ENCODE results near the gene SAMD4A.
A peak's percentile ranks its signal among the peaks of the same experiment; 100 is the strongest.
"Not testable (repeated sequence)": the region's sequence is repeated elsewhere in the genome, so short reads cannot be mapped to it uniquely, and the experiment has no call there.

SAMD4A gene

DNA sequence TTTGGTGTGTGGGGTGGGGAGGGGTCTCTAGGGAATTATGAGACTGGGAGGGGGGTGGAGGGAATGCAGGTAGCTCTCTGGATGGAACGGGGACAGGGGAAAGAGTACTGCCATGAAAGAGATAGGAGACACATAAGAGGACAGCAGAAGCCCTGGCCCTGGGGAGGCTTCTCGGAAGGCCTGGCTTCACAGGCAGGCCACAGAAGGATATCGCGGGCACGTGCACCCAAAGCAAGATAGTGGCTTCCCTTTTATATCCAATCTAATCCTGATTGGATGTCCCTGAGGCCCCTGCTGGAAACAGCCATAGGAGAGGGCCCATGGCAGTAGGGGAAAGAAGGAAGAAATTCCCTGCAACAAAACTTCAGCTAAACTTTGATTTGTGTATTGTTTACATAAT lies 222.2 kb downstream of the SAMD4A start:
- DNase-seq, result no peak

DNA sequence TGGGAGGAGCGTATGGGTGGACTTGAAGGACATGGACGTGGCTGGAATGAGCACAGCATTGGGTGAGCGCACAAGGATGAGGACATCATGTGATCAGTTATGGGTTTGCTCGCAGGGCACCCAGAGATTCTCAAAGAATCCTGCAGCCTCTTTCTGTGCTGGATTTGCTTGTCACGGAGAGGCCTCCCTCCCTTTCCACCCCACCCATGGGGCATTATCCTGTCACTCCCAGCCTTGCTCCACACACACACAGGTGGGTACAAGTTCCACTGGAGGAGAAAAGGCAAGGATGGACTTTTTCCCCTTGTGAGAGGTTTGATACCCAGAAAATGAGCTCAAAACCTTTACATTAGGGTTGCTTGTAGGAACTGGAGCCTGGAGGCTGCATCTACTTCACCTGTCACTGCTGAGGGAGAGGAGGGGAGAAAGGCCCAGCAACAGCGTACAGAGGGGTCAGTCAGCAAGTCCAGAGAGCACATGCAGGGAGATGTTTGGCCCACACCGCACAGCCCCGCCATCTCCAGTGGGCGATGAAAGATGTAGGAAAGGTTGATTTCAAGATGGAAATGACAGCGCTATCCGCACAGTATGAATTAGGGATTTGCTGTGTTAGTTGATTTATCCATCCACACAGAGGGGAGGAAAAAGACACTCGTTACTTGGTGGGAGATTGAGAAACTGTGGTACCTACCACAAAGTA lies 223.0 kb downstream of the SAMD4A start:
- DNase-seq, result no peak

DNA sequence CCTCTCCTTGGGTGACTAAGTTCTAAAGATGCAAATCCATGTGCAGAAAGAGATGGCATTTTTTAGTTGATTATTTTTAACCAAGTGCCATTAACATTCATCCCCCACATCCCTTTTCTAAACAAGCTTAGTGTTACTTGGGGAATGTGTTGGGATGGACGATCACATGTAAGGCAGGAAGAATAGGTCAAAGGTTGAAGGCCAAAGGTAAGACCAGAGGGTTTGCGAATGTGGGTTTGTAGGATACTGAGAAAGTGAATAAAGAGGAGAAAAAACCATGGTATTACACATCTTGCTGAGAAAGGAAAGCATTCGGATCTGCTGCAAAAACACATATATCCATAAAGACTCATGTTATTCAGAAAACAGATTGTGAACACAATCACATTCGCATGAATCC lies 224.1 kb downstream of the SAMD4A start:
- no peak for DNase-seq

DNA sequence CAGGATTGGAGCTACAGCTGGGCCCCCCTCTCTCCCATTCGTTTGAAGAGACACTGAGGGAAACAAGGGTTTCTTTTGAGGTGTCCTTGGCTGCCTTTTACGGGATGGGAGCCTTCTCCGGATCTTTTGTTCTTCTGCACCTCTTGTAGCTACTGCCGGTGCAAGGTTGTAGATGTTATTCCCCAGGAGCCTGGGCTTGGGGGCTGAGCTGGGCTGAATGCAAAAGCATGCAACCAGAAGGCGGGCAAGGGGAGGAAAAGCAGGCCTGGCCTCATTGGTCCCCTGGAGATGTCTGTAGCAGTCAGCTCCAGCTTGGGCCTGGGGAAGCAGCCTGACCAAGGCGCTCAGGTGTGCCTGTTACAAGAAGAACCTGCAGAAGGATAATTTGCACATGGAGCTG lies 225.4 kb downstream of the SAMD4A start:
- no peak for DNase-seq

DNA sequence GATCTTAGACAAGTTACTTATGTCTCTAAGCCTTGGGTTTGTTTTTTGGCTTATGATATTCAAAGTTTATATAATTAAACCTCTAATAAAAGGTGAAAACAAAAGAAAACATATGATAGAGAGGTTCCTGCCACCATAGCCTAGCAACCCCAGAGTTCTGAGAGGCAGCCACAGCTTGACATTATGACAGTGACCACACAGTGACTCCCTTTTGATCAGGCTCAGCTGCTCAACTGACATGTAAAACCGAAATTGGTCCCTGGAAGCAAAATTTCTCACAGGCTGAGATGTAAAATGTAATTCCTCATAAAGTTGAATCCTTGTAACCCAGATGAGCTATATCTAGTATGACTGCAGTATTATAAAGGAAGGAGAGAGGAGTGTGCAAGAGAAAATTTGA lies 227.2 kb downstream of the SAMD4A start:
- DNase-seq, result no peak

DNA sequence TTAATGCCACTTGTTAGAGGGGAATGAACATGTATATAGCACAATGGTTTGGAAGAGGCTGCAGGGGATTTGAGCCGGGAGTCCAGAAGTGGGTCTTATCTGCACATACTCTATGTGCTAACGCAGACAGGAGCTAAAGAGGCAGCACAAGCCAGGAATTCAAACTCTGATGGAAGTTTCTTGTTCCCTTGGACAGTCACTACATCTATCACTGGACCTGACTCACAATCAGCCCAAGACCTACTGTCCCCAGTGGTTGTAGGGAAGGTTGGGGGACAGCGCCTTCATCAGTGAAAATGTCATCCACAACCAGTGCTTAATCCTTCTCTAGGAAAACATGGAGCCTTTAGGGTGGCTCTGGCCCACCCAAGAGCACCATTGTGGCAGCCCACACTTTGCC lies 227.9 kb downstream of the SAMD4A start:
- no peak for DNase-seq

DNA sequence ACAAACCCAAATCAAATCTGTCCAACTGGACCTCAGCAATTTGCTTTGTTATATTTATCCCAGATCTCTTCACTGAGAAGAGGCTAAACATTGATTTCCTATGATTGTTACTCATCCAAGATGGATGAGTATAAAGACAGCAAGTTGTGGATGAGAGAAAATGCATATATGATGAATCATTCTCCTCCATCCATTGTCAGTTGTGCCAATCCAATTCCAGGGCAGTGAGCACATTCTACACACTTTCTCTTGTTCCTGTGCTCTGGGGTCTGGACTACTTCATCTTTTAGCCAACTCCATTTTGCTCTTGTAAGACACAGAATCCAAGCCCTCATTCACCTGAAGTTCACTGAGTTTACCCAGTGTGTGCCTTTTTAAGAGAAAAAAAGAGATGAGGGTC lies 230.0 kb downstream of the SAMD4A start:
- no peak for DNase-seq

DNA sequence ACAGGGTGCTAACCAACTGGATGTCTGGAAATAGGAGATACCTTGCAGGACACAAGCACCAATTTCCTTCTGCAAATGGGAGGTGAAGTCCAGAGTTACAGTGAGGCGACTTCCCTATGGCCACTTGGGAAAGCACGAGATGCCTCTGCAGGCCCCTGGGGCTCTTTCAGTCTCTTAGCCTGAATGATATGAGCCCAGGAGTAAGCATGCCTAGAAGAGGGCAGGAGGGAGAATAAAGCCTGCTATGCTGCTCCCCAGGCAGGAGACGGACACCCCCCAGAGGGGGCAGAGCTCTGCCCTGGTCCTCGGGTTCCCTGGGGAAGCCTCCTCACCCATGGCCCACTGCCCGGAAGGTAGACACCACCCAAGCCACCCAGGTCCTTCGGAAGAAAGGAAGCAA lies 230.6 kb downstream of the SAMD4A start:
- DNase-seq, result no peak

DNA sequence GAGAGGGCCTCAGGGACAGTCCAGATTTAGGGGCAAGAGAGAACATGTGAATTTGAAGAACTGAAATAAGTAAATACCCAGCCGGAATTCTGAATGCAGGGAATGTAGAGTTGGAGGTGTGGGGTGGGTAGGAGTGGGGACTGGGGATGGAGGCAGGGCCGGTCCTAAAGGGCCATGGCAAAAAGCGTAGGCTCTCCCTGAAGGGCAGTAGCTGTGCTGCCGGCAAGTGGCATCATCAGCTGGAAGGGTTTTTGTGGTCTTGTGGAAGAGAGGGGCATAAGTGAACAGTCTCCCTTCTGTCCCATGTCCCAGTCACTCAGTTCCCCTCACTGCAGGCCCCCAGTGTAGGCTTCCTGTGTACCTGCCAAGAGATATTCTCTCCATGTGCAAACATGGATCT lies 231.1 kb downstream of the SAMD4A start:
- DNase-seq, result no peak

DNA sequence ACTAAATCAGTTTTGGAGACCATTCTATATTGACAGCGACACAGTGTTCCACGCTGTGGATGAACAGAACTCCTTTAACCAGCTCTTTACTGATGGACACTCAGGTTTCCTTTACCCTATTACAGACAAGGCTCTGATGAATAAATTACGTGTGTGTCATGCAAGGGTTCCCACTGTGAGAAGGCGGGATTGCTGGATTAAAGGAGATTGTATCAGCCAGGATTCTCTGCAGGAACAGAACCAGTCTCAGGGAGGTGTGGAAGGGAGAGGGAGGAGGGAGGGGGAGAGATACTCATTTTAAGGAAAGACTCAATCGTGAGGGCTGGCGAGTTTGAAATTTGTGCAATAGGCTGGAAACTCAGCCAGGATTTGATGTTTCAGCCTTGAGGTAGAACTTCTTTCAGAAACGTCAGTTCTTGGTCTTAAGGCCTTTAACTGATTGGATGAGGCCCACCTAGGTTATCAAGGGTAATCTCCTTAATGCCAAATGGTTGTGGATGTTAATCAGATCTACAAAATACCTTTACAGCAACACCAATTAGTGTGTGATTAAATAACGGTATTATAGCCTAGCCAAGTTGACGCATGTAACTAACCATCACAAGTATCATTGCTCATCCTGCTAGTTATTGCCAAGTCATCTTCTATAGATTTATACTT lies 231.7 kb downstream of the SAMD4A start:
- DNase-seq, result no peak

DNA sequence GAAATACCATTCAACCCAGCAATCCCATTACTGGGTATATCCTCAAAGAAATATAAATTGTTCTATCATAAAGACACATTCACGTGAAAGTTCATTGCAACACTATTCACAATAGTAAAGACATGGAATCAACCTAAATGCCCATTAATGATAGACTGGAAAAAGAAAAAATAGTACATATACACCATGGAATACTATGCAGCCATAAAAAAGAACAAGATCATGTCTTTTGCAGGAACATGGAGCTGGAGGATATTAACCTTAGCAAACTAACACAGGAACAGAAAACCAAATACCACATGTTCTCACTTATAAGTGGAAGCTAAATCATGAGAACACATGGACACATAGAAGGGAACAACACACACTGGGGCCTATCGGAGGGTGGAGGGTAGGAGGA lies 234.6 kb downstream of the SAMD4A start:
- not testable (repeated sequence) for DNase-seq

DNA sequence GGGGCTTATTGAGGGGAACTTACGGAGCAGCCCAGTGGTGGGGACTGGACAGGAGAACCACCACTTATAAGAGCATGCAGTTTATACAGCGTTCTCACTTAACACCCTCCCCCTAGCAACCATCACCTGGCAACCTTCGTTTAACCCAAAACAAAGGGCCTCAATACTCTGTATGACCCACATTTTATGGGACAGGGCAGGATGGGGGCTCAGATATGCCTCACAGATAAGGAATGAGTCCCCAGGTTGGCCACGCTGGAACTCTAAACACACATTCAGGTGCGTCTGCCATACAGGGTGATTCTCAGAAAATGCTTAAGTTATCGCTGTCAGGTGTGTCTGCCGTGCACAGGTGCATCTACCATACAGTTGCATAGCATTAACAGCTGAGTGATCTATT lies 236.5 kb downstream of the SAMD4A start:
- DNase-seq, result no peak

DNA sequence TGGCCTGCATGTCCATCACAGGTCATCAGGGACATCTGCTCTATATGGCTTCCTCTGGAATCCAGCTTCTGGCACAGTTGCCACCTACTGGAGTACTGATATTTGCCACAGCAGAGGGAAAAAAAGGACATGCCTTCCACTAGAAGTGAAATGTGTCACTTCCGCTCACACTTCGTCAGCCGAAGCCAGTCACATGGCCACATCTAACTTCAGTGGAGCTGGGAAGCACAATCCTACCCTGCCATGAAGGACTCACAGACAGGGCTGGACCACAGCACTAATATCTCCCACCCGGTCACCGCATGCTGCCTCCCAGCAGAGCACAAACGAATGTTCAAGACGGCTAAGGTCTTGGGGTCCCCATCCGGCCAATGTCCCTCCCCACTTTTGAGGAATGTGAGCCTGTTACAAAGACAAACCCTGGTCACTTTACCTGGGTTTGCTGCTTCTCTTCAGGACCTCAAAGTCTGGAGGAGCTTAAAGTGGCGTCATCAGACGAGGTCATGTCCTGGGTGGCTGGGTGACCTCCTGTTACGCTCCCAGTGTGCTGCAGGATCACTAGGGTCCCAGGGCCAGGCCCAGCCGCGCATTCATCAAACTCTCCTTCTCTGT lies 237.1 kb downstream of the SAMD4A start:
- DNase-seq, result no peak

DNA sequence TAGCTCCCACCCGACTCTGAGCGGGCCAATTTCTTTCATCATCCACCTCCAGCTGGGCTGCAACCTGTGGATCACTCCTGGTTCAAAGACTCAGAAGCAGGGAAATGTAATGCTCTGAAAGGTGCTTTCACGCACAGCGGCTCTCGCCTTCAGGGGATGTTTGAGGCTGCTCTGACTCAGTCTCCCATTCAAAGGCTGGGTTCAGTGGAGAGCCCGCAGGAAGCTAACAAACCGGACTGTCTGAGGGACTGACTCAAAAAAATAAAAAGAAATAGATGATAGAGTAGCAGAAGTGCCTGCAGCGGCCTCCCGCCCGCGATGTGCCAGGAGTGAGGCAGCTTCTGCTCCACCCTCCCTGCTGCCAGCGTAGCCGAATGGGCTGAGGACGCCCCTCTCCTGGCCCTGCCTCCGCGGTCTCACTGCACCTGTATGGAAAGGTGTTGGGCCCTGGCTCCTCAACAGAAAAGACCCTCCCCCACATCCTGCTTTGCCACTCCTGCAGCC lies 237.7 kb downstream of the SAMD4A start:
- DNase-seq, result no peak

DNA sequence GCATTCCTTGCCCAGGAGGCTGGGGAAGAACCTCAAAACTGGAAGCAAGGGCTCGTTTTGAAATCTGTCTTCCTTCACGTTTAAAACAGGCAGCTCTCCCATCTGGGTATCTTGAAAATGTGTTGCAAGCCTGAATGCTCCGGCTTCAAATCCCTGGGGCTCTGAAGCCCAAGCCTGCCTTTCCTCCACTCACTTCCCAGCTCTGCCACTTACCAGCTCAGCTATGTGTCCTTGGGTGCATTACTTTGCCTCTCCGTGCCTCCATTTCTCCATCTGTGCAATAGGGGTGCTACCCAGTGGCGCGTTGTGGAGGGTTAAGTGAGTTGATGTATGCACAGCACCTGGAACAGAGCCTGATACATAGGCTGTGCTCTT lies 238.1 kb downstream of the SAMD4A start:
- DNase-seq, result no peak

DNA sequence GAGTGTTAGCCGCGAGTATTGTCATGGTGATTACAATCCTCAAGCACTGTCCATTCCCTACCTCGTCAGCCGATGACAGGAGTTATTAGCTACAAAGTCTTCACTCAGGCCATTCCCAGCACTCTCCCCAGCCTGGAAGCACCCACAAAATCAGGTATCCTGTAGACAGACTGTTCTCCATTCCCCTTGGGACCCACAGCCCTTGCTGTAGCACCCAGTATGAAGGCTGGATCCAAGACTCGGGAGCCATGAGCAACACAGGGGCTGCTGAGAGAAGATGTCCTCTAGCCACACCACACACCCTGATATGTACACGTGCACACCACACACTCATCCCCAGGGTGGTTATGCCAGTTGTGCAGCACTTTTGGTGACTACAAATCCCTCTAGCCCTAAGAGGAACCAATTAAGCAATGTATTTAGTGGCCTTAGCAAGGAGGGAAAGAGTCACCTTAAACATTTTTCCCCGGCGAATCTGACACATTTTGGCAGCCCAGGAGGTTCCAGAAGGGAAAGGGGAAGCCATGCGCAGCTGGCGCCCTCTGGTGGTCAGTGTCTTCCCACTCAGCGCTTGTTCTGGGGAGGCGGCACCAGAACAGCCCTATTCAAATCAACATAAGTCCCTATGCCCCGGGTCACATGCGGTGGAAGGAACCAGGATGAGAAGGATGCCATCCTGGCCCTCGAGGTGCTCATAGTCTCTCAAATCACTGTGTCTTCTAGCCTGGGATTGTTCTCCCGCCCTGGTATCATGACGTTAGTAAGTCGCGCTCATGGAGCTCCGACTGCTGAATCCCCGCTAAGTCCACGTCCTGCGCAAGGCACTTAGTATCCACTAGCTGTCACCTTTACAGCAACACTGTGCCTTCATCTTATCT lies 238.8 kb downstream of the SAMD4A start:
- peak; percentile 33 for DNase-seq

DNA sequence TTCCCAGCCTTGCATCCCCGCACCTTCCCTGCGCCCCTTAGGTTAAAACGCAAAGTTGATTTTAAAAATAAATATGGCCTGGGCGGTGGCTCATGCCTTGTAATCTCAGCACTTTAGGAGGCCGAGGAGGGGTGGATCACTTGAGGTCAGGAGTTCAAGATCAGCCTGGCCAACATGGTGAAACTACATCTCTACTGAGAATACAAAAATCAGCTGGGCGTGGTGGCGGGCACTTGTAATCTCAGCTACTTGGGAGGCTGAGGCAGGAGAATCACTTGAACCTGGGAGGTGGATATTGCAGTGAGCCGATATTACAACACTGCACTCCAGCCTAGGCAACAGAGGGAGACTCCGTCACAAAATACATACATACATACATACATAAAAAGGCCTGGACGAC lies 239.7 kb downstream of the SAMD4A start:
- DNase-seq, result no peak

DNA sequence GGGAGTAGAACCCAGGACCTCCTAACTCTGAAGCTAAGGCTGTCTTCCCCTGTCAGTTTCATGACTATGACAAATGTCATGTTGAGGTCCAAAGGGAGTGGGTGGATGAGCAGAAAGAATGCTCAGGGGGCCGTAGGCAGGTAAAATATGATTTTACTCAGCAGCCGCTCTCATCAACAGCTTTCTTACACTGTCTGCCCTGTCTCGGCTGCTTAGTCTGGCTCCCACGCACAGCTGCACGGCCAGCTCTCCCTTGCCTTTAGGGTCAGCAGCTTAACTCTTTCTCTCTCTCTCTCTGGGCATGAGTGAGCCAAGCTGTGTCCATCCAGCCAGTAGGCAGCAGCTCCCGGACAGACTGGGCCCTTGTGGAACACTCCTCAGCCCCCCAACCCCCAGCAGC lies 240.5 kb downstream of the SAMD4A start:
- DNase-seq, result no peak

DNA sequence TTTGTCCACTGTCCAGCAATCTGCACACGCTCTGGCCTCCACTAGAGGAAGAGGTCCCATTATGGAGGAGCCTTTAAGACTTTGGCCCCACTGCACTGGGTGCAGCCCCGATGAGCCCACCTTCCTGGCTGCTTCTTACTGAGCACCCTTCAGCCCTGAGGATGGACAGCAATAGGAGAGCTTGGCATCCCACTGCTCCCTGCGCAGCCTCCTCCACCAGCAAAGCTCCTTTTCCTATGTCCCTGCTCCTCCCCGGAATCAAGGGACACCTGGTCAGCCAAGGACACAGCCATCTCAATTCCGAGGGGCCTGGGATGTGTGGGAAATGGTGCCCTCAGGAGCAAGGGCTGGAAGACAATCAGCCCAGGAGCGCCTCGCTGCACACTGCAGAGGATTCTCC lies 241.0 kb downstream of the SAMD4A start:
- DNase-seq, result no peak

DNA sequence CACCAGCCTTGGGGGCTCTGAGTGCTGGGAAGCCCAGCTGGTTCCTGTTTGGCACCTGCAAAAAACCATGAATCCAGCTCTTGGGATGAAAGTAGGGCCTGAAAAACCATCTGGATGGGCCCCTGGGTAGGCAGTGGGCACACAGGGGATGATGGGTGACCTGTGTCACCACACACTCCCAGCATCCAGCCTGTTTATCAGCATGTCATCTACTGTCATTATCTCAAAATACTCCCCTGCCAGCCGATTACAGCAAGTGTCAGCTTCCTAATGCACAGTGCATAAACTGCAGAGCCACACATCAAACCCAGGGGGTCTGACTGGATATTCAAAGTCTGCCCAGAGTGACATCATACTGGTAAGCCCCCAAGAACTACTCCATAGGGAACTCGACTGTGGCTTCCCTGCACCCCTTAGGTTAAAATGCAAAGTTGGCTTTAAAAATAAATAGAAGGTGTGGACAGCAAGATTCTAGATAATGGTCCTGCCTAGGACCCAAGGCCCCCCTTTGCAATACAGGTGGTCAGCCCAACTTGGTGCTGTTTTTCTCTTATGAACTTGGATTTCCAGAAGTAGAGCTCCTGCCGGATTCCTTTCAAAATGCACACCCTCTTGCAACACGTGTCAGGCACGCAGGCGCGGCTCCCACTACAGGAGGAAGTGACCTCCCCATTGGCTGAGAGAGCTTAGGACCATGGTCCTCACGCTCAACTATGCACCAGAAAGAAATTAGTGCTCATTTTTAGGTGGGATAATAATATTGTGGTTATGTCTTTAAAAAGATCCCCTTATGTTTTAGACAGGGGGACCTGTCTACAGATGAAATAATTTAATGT lies 241.6 kb downstream of the SAMD4A start:
- DNase-seq, result no peak

DNA sequence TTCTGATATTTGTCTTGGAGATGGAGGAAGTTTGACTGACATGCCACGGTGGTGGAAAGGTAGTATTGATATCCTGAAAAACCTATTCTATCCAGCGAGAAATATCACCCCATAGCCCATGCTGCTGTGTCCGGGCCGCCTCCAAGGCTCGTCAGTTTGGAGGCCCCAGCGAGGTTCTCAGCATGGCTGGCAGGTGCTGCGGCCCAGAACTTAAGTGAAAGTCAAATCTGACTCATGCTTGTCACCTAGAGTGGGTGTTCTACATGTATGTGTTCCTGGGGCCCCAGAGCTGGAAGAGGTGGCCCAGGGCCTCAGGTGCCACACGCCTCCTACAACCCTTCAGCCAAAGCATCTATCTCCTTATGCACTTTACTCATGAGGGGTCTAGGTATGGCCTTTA lies 242.8 kb downstream of the SAMD4A start:
- no peak for DNase-seq

DNA sequence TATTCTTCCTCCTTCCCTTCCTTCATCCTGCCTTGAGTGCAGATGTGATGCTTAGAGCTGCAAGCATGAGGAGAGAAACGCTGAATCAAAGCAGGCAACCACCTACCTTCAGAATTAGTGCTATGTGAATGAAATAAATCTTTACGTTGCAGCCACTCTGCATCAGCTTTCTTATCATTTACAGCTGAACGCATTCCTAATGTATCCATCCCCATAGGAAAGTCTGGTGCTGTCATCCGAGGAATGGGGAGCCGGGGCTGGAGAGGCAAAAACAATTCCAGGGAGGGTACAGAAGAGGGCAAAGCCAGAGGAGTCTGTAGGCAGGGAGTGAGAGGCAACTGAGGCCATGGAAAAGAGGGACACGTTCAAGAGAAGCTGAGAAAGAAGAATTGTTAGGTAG lies 245.7 kb downstream of the SAMD4A start:
- DNase-seq, result no peak

DNA sequence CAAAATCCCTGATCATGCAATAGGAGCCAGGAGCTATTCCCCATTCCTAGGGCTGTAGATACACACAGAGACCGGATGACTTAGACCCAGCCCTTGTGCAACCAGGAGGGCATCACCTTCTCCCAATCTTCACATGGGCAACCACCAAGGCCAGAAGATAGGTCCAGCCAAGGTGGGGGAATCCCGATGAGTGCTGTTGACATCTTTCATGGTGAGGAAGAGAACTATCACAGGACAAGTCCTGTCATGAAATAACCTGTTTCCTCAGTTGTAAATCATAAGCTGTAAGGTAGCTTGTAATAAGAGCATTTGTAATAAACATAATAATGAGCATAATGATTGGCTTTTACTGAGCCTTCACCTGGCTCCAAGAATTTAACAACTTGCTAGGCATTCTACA lies 246.2 kb downstream of the SAMD4A start:
- no peak for DNase-seq

Data from DMS153 (cell line).